GM19023 (cell line): ENCODE measurements around the gene MED14.
"Not testable (repeated sequence)": the region's sequence is repeated elsewhere in the genome, so short reads cannot be mapped to it uniquely, and the experiment has no call there.

Experiments used
- ATAC-seq: cut with Tn5 transposase; IDR thresholded peaks from one replicate; pipeline ENCODE4 v1.9.1; 2021; ENCODE audit warnings: mild to moderate bottlenecking, moderate library complexity; ENCODE audit not compliant: unreplicated experiment

Gene MED14

GRCh38 chrX:40735325-40736169, at the start of gene MED14:
Gene MED14 (minus strand): TSS chrX:40735542. CDS start chrX:40735412, 130 bp downstream.
- ATAC-seq, result peak; percentile 93

DNA sequence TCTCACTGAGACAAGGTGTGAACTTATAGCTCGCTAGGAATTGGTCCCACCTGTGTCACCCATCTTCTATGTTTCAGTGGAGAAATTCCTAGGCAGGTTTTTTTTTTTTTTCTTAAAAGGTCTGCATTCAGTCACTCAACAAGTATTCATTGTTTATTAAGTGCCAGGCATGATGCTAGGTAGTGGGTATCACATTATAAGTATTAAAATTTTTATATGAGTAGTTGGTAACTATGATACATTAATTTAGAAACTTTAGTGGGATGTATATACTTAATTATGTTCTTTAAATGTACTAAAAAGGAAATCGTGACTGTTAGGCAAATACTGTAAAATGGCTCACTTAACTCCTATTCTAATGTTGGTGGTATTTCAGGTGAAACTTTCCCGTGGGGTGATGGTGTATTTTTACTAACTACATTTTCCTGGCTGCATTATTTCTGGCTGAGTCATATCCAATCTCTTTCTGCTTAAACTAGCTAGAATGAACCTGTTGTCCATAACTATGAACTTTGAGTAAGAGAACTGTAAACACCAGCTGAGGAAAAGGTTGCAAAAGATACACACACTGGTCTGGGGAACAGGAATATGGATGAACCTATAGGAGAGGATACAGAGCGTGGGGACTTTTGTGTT, 49.3 kb upstream of the MED14 start:
- ATAC-seq, result no peak

DNA sequence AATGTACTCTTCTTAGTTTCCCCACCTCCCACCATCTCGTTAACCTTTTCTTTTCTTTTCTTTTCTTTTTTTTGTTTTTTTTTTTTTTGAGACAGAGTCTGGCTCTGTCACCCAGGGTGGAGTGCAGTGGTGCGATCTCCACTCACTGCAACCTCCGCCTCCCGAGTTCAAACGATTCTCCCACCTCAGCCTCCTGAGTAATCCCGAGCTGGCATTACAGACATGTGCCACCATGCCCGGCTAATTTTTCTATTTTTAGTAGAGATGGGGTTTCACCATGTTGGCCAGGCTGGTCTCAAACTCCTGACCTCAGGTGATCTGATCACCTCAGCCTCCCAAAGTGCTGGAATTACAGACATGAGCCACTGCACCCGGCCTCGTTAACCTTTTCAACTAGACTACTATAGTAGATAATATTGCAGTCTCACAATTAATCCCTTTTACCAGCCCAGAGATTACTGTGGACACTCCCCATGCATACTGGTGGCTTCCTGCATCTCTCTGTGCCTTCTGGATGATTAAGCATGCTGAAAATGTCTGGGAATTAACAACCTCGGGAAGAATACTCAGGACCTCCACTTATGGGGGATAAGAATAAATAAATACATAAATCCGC, 47.4 kb upstream of the MED14 start:
- ATAC-seq, result not testable (repeated sequence)

DNA sequence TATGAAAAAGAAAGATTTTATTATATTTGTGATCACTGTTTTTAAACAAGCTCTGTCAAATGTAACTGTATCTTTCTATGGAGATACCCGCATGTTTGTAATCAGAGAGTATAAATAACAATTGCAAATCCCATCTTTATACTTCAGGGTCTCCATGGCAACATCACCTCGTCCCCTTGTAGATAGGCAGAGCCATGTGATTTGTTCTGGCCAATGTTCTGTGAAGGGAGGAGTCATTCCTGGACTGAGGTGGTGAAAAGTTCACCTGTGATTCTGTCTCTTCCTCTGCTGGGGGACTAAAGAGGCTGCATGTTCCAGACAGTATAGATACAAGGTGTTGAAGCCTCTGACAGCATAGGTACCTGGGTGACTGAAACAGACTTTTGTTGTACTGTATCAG, 45.6 kb upstream of the MED14 start:
- ATAC-seq, result no peak

DNA sequence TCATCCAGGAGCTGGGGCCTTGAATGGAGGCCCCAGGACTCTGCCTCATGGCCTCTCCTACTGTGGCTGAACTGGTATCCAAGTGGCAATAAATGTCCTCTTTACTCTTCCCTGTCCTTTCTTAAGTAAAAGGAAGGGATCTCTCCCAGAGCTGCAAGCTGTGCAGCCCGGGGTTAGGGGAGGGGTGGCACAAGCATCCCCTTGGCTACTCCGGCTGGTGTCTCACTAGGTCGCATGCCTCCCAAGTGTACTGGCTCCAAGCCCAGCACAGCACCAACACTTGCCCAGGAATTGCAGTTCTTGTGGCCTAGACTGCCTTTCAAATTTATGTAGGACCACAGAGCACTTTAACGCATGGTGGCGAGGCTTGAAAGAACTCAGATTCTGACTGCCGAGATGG, 44.7 kb upstream of the MED14 start:
- ATAC-seq, result no peak

- ATAC-seq, result no peak
Measured at GRCh38 chrX:40778861-40779575, 43.7 kb upstream of the MED14 start.

DNA sequence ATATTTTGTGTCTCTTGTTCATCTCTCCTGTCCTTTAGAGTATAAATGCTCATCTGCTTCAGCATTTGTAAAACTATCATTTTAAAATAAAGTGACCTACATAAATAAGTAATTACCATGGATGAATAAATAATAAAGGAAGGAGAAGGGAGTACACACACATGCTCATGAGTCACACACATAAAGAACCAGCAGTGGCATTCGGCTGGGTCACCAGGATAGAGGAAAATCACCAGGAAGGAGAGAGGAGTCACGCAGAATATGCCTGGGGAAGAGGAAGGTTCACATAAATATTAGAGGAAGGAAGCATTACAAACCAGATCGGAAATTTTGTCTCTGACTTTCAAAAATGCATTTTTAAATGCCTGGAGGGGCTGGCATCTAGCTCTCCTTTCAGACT, 38.5 kb upstream of the MED14 start:
- no peak for ATAC-seq

DNA sequence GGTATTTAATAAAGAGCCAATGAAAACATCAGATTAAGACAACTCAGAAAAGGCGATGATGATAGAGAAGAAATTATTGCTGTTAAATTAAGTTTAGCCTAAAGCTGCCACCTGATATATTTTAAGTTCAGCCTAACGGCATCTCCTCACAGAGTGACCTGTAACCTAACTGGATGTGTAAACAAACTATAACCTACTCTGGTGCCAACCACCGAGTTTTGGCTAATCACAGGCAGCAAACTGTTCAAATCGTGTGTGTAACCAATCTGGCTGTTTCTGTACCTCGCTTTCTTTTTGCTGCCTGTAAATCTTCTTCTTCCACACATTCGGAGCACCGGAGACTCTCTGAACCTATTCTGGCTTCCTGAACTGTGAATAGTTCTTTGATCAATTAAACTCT, 37.8 kb upstream of the MED14 start:
- no peak for ATAC-seq

- ATAC-seq, result no peak
Measured at GRCh38 chrX:40772290-40772689, 36.9 kb upstream of the MED14 start.

GRCh38 chrX:40761762-40762161, 26.4 kb upstream of the MED14 start:
- no peak for ATAC-seq

DNA sequence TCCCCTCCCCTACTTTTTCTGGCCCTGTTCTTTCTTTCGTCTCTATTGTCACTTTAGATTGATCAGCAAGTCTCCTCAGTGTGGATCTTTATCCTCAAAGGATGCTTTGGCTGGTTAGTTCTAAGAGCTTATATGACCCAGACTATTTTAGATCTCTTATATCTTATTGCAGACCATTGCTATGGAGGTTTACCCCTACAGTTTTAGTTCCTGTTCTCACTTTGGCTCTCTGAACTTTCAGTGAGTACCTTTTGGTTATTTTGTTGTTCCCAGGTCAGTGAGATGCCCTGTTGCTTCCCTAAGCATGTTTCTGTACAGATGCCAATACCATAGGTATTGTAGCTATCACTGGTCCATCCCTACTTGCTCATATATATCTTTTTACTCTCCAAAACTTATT, 24.0 kb upstream of the MED14 start:
- ATAC-seq, result no peak

DNA sequence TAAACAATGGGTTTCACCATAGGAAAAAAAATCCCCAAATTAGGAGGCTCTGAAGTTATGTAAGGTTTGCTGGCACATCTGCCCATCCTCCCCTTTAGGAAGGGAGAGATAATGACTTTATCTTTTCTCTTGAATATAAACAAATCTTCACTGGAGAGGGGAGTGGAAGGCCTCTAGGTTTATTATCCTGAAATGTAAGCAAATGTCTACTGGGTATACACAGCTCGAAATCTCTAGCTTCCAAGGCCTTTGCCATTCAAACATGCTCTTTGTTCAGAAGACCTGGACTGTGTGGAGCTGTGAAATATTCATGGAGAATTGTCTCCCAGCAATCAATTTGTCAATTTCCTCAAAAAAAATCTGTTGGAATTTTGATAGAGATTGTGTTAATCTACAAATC, 21.7 kb upstream of the MED14 start:
- ATAC-seq, result no peak

DNA sequence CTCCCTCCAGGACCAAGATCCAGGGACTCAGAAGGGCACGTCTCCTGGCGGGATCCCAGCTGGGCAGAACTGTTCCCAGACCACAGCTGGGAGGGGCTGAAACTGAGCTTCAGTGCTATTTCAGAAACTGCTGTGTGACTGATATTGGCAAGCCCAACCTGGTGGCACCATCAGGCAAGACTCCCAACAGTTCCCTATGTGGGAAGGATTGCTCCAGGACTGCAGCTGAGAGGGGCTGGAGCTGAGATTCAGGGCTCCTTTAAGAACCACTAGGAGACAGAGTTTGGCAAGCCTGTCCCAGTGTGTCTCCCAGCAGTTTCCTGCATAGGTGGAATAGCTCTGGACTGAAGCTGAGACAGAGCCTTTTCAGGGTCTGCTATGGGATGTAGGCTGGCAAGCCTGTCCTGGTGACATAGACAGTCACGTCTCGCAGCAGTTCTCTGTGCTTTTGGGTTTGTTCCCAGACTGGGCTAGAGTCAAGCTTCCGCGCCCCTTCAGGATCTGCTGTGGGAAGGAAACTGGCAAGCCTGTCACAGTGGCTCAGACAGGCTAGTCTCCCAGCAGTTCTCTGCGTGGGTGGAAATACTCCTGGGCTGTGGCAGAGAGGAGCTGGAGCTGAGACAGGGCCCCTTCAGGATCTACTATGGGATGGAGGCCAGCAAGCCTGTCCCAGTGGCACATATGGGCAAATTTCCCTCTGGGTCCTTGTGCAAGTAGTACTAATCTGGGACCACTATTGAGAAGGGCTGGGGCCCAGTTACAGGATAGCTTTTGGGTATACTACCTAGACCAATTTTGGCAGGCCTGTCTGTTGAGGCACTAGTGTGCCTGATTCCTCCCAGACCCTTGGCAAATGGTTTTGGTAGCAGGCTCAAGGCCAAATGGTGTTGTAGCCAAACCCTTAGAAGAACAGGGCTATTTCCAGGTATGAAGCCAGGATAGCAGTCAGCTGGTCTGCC, 20.2 kb upstream of the MED14 start:
- ATAC-seq, result no peak

GRCh38 chrX:40749681-40750494, 14.5 kb upstream of the MED14 start:
- no peak for ATAC-seq

DNA sequence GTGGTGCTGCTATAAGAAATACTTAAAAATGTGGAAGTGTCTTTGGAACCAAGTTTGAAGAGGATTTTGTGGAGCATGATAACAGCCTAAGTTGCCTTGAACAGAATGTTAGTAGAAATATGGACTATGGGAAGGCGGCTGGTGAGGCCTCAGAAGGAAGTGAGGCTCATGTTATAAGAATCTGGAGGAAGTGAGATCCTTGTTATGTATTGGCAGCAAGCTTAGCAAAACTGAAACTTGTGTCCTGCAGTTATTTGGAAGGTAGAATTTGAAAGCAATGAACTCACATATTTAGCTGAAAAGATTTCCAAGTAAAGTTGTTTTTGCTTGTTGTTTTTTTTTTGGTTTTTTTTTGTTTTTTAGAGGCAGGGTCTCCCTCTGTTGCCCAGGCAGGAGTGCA, 13.6 kb upstream of the MED14 start:
- ATAC-seq, result no peak

GRCh38 chrX:40746521-40746920, 11.2 kb upstream of the MED14 start:
- ATAC-seq, result no peak

DNA sequence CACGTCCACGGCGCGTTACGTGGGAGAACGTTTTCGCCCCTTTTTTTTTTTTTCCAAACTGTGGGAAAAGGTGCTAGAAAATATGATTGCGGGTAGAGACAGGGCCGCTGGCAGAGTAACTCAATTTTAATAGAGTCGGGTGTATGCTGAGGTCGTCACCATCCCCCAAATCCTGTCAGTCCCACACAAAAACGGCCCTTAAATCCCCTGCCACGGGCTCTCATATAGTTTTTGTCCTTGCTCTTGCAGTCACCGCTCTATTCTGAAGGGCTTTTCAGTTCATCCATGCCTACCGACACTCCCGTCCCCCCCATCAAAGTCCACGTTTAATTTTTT, 796 bp upstream of the MED14 start:
- ATAC-seq, result peak; percentile 6

DNA sequence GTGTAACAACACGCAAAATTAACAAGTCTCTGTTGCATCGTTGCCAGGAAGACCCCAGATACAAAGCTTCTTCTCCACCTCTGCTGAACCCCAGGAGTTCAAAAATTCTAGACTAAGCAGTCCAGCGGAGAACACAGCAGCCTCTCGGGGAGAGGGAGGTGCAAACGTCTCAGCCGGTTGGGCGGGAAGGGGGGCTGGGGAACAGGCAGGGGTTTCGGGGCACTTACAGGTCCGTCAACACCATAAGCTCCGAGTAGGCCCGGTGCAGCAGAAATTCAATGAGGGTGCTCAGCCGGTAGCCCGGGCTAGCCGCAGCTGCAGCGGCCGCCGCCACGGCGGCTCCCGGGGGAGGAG, 394 bp downstream of the MED14 start:
- peak; percentile 21 for ATAC-seq

DNA sequence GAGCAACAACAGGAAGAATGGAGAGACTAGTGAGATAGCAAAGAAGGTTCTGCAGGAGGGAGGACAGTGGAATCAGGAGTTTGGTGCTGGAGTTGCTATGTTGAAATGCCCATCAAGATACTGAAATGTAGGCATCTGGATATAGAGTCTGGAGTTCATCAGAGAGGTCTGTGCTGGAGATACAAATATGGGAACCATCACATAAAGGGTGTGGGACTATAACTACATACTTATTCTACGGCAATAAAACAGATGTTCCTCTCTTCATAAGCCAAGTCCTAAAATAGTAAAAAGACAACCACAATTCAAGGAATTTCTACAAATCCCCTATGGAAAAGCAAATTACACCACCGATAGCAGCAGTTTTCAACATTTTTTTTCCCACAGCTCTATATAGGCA, 1.6 kb downstream of the MED14 start:
- no peak for ATAC-seq

DNA sequence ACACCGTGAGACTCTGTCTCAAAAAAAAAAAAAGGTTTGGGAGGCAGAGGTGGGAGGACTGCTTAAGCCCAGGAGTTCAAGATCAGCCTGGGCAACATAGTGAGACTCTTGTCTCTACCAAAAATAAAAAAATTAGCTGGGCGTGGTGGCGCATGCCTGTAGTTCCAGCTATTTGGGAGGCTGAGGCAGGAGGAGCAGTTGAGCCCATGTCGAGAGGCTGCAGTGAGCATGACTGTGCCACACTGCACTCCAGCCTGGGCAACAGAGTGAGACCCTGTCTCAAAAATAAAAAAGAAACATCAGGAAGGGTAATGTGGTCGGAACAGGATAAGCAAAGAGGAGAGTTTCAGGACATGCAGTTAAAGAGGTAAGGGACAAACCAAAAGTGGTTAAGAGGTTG, 2.8 kb downstream of the MED14 start:
- ATAC-seq, result not testable (repeated sequence)
